Urothelium cell line (cell line): ENCODE results near the gene LTO1.
"Not testable (repeated sequence)": the region's sequence is repeated elsewhere in the genome, so short reads cannot be mapped to it uniquely, and the experiment has no call there.

Experiments
- DNase-seq: peaks from one replicate; pipeline ENCODE4 v3.0.0; 2011; ENCODE audit warnings: low spot score, mixed read lengths
- FAIRE-seq: peaks from 2 replicates; lab custom pipeline; 2011; peaks lifted over from hg19 to GRCh38; lab: Jason Lieb, UNC

Gene LTO1

DNA sequence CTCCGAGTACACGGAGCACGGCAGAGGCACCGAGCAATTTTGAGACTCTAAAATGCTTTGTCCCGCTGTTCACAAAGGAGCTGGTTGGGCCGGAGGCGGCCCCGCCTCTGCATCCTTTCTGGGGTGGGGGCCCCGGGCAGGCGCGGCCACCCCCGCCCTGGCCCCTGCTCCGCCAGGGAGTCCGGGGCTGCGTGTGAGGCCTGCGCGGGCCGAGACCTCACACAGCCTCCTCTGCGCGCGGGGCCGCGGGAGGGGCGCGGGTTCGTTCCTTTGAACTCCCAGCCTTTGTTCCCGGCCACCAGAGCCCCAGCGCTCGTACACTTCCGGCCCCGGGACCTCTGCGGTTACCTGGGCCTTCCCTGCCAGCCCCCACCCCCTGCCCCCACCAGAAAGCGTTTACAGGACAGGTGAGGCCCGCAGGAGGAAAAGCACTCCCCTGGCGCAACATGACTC, 27.1 kb upstream of the LTO1 start:
- FAIRE-seq: no peak
- no peak for DNase-seq

DNA sequence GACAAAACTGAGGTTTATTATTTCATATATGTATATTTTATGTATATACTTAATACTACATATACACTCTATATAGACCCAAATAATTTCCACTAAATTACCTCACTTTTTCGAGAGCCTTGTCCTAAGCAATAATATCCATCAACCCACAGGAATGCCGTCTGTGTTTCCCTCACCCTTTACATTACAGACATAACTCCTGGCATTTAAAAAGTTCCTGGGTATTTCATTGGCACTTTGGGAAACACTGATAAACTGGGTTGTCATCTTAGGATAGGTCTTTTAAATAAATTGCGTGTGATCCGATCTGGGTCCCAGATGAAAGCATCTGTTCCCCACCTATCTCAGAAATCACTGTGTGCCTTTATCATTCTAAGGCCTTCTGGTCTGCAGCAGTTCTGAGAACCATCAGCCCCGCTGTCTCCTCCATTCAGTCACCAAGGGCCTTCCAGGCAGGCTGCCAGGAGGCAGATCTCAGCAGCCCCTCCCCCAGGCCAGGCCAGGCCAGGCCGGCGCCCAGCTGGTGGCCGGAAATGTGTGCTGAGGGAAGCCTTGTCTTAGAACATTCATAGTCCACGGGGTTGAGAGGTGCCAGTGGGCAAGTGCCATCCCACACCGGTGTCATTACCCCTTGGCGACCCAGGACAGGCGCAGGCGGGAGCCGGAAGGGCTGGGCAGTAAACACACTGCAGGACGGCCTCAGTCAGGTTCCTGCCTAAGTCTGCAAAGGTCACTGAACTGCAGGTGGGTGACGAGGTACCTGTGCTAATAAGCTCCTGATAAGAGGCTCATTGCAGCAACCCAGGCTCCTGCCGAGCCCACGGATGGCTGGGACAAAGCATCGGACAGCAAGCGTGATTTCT, 25.4 kb upstream of the LTO1 start:
- peak; percentile 85 for DNase-seq
- FAIRE-seq: peak; percentile 74

DNA sequence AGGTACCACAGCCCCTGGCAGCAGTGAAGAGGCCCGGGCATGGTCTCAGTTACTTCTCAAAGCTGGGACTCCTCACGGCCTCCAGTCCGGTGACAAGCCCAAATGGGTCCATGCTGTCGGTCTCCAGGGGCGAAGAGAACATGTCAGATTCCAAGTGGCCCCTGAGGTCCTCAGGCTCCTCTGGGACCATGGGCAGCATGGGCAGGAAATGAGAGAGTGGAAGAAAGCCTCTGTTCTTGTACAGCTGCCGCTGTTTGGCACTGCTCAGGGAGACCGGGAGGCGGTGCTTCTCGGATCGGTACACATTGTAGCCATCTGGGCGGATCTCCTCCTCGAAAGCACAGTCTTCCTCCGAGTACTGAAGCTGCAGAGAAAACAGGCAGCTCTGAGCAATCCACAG, 24.1 kb upstream of the LTO1 start:
- FAIRE-seq: no peak
- no peak for DNase-seq

DNA sequence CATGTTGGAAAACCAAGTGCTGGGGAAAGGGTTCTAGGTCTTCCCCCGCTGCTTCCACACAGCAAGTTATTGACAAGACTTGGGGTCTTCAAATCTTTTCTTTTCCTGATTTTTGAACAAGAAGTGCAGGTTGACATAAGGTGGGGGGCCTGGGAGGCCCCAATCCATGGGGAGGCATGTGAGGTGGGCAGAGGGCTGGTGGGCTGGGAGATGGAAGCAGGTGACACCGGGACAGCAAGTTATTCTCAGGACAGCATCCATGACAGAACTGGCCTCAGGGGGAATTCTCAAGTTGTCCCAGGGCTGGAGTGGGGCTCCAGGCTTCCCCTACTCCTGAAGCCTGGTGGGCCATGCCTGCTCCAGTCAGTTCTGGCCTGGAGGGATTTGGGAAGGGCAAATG, 23.2 kb upstream of the LTO1 start:
- no peak for FAIRE-seq
- no peak for DNase-seq

DNA sequence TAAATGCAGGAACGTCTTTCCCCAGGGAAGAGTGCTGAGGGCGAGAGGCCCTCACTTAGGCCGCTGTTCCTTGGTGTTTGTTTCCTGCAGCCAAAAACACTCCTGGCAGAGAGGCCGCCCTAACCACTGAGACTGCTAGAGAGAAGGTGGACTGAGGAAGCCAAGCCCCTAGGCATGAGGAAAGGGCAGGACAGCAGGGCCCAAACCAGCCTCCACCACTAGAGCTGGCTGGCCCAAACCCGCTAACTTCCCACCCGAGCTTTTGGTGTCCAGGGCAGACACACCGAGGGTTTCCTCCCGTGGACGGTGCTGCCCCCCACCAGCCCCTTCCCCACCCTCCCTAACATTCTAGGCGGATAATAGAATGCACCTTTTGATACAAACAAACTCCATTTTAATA, 22.7 kb upstream of the LTO1 start:
- DNase-seq (no peak), FAIRE-seq (no peak)

DNA sequence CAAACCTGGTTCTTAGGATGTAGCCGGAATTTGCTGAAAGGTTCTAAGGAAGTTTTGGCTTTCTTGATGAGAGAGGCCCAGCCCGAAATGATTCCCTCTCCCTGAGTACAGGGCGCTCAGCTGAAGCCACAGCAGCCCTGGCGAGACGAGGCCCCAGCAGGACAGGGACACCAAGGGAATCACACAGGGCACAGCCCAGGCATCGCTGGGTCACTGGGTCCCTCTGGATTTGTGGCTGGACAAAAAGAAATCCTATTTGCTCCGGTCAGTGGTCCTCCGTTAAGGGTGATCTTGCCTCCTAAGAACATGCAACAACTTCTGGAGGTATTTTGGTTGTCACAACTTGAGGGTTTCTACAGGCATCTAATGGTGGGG, 22.3 kb upstream of the LTO1 start:
- no peak for DNase-seq
- no peak for FAIRE-seq

DNA sequence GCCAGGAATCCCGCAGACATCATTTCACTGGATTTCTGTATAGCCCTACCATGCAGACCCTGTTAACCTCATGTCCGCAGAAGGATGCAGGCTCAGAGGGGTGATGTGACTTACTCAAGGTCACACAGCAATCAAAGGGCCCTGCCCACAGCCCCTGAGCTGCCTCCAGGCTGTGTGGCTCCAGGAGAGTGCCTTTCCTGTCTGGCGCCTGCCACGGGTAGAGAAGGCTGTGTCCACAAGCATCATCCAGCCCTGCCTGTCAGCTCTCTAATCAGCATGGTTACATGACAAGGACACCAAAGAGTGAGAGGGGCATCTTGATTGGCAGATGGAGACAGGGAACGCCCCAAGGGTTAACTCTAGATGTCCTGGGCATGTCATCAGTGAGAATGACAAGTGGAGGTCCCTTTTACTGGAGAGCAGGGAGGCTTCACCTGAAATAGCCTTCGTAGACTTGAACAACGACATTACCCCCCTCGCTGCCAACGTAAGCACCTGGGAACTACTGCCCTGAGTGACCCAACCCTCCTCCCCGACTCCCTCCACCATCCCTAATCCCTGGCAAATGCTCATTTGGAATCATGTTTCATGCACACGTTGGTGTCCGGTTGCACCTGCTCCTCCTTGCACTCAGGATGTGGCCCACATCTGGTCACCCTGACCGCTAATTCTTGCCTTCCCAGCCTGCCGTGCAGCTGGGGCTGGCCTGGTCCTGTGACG, 21.8 kb upstream of the LTO1 start:
- FAIRE-seq (no peak), DNase-seq (no peak)

DNA sequence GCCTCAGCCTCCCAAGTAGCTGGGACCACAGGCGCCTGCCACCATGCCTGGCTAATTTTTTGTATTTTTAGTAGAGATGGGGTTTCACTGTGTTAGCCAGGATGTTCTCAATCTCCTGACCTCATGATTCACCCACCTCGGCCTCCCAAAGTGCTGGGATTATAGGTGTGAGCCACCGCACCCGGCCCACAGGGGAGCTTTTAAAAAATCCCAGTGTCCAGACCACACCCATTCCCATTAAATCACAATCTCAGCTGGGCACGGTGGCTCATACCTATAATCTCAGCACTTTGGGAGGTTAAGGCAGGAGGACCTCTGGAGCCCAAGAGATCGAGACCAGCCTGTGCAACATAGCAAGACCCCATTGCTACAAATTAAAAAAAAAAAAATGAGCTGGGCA, 20.8 kb upstream of the LTO1 start:
- DNase-seq, FAIRE-seq: not testable (repeated sequence)

DNA sequence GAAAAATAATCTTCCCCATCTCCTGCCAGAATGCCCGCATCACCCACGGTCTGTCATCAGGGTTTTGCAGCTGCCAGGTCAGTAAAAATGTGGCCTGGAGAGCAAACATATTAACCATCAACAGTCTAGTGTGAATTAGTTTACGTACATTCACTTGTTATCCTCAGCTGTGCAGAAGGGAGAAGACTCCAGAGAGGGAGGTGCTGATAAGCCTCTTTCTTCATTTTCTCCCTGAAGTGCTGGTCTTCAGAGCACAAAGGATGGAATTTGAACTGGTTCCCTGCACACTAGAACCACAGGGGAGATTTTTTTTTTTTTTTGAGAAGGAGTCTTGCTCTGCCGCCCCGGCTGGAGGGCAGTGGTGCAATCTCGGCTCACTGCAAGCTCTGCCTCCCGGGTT, 20.4 kb upstream of the LTO1 start:
- DNase-seq (no peak), FAIRE-seq (no peak)

DNA sequence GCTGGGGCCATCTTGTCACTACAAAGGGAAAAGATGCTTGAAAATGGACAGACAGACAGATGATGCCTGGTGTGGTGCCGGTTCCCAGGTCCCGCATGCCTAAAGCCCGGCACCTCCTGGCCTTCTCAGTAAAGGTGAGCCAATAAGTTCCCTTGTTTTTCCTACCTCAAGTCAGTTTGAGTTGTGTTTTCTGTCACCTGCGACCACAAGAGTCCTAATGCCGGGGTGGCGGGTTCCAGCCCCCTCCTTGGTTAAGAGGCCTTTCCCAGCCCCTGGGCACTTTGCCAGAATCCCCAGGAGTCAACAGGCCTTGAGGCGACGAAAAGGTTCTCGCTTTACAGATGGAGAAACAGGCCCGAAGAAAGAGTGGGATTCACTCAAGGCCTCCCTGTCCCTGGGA, 19.6 kb upstream of the LTO1 start:
- no peak for FAIRE-seq
- DNase-seq: no peak

DNA sequence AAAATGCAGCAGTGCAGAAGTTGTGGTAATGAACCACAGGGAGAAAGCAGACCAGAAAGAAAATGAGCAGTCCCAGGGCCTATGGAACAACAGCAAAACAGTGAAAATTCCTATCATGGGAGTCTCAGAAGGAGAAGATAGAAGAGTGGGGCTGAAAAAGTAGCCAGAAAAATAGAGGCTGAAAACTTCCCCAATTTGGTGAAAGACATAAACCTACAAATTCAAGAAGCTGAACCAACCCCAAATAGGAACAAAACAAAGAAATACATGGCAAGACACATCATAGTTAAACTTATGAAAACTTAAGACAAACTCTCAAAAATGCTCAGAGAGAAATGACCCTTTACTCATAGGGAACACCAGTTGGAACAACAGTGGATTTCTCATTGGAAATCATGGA, 17.3 kb upstream of the LTO1 start:
- no peak for DNase-seq
- FAIRE-seq: no peak

DNA sequence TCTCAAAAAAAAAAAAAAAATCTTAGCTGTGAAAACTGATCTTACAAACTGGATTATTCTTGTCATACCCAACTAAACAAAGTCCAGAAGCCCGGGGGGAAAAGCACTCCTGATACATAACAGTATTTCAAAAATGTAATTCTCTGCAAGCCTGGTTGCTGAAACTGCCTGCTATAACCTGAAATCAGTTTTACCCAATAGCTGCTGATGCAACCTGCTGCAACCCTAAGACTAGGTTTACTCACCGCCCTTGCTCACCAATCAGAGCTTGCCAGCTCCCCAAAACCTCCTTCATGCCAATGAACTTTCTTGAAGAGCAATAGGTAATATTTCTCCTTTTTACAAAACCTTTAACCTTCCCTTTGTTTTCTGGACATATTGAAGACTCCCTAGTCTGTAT, 16.3 kb upstream of the LTO1 start:
- no peak for DNase-seq
- no peak for FAIRE-seq

DNA sequence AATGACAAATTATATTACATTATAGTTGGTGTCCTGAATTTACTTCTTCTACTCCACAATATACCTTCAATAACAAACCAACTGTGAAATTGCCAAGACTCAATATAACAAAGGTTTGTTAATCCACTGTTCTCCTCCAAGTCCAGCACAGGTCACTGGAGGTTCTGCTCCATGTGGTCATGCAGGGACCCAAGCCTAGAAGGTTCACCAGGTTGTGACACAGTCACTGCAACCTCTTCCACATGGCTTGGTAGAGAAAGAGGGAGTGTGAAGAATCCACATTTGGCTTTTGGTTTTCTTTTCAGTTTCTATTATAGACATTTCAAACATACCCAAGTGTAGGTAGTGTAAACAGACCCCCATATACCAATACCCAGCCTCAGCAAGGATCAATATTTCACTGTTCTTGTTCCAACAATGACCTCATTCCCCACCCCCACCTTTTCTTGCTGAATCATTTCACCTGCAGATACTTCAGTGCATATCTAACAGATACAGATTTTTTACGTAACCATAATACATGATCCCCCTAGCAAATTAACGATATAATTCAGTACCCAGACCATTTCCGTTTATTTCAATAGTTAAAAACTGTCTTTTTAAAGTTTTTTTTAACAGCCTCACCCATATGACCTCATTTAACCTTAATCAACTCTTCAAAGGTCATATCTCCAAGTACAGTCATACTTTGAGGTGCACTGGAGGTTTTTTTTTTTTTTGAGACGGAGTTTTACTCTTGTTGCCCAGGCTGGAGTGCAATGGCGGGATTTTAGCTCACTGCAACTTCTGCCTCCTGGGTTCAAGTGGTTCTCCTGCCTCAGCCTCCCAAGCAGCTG, 14.5 kb upstream of the LTO1 start:
- DNase-seq (no peak), FAIRE-seq (no peak)

DNA sequence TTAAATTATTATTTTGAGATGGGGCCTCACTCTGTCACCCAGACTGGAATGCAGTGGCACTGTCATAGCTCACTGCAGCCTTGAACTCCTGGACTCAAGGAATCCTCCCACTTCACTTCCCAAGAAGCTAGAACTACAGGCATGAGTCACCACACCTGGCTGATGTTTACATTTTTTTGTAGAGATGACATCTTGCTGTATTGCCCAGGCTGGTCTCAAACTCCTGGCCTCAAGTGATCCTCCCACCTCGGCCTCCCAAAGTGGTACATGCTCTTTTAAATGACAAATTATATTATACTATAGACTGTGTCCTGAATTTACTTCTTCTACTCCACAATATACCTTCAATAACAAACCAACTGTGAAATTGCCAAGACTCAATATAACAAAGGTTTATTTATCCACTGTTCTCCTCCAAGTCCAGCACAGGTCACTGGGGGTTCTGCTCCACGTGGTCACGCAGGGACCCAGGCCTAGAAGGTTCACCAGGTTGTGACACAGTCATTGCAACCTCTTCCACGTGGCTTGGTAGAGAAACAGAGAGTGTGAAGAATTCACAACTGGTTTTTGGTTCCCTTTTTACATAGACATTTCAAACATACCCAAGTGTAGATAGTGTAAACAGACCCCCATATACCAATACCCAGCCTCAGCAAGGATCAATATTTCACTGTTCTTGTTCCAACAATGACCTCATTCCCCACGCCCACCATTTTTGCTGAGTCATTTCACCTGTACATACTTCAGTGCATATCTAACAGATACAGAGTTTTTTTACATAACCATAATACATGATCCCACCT, 13.0 kb upstream of the LTO1 start:
- DNase-seq: not testable (repeated sequence)
- FAIRE-seq: peak; percentile 46

DNA sequence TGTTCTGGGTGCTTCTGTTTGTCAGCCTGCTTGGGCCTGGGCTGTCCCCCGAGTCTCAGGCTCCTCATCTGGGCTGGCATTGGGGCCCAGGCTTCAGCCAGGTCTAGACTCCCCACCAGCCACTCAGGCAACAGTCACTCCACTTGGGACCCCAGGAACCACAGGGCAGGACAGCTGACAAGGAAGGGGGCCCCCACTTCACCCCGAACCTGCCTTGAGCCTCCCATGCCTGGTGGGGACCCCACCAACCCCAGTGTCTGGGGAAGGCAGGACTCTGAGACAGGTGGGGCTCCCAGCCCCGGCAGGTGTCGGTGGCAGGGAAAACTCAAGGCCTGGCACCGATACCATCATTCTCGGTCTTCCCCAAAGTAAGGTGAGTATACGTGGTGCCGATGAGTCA, 11.7 kb upstream of the LTO1 start:
- FAIRE-seq (no peak), DNase-seq (no peak)

DNA sequence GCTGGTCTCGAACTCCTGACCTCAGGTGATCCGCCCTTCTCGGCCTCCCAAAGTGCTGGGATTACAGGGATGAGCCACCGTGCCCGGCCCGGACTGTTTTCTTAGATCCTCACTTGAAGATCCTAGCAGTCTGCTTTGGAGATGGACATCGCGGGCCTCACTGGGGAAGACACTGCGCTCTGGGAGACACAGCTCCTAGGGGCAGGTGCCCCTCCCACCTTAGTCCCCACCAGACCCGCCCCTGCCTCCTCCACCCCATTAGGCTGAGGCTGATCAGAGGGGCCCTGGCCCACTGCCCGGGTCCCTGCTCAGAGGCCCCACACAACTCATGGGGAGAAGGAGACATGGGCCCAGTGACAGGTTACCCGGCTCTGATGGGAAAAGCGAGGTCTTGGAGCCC, 11.3 kb upstream of the LTO1 start:
- DNase-seq: no peak
- FAIRE-seq: no peak

DNA sequence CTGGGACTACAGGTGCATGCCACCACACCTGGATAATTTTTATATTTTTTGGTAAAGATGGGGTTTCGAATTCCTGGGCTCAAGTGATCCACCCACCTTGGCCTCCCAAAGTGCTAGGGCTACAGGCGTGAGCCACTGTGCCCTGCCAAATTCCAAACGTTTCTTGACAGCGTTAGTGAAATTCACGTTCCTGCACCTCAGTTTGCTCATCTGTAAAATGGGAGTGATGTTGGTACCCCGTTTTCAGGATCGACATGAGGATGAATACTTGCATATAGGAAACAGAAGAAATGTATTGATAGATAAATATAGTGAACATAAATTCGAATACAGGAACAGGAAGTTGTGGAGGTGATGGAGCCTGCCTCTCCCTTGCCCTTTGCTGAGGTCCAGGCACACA, 10.2 kb upstream of the LTO1 start:
- no peak for DNase-seq
- FAIRE-seq: no peak

DNA sequence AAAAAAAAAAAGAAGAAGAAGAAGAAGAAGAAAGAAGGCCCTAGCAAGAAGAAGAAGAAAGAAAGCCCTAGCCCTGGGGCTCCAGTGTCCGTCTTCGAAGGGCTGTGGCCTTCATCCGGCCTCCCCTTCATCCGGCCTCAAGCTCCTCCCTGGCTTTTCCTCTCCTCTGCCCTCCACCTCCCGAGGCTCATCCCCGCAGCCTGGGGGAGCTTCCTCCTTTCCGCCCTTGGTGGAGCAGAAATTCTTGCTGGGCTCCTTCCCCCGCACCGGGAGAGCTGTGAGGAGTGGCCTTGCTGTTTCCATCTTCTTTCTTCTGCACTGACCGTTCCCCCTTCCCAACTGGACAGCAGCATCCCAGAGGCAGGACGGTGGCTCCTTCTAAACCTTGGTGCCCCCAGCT, 9.5 kb upstream of the LTO1 start:
- DNase-seq (no peak), FAIRE-seq (no peak)

DNA sequence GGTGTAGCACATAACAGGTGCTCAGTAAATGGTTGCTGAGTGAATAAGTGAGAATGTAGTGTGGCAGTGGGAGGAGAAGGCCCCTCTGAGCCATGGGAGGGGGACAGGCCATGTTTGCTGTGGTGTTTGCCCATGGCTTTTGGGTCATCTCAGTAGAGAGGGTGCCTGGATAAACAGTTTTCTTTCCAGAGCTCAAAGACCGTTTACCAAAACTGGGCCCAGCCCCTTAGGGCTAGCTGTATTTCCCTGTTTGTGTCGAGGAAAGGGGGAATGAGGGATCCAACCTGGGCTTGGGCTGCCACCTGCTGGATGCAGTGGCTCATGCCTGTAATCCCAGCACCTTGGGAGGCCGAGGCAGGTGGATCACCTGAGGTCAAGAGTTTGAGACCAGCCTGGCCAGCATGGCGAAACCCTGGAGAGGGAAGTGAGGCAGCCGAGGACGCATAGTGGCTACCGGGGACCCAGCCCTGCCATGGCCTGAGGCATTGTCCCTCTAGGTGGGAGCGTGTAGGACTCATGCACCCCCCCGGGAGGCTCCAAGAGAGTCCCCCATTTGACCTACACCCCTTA, 8.7 kb upstream of the LTO1 start:
- FAIRE-seq (no peak), DNase-seq (no peak)

DNA sequence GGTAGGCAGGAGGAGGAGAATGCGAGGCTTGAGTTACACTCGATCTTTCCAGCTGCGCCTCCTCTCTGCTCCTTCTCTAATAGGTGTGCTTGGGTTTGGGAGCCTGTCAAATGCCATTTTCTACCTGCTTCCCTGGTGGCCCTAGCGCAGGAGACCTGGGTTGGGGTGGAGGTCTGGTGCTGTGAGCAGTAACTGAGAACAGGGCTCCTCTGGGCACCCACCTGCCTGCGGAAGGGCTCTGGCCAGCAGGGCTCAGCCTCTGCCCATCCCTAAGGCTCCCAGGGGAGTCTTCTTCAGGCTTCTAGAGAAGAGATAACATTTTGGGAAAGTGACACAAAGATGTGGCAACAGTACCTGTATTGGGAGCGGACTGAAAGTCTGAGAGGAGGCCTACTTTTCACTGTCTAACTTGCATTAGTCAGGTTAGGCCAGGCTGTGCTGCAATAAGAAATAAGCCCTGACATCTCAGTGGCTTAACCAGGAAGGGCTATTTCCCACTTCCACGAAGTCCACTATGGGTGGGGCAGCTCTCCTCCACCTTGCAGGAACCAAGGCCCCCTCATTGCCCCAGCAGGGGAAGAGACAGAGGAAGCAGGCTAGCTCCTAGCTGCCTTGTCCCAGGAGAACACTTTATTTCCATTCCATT, 7.7 kb upstream of the LTO1 start:
- no peak for DNase-seq
- no peak for FAIRE-seq
